ENCODE results near the gene SSBP3.
A peak's percentile ranks its signal among the peaks of the same experiment; 100 is the strongest.
"Not testable (repeated sequence)": the region's sequence is repeated elsewhere in the genome, so short reads cannot be mapped to it uniquely, and the experiment has no call there.

Gene SSBP3

GRCh38 chr1:54347261-54347954 lies 58.8 kb downstream of the SSBP3 start:
- no peak for DNase-seq

GRCh38 chr1:54345548-54345947 lies 60.6 kb downstream of the SSBP3 start:
- DNase-seq = not testable (repeated sequence)

- no peak for DNase-seq
Observed at GRCh38 chr1:54345116-54345515, 61.1 kb downstream of the SSBP3 start.

- no peak for DNase-seq
Observed at GRCh38 chr1:54342742-54343687, 63.2 kb downstream of the SSBP3 start.

- no peak for DNase-seq
Observed at GRCh38 chr1:54342288-54342687, 63.9 kb downstream of the SSBP3 start.

- no peak for DNase-seq
Observed at GRCh38 chr1:54341763-54342162, 64.4 kb downstream of the SSBP3 start.

GRCh38 chr1:54340878-54341277 lies 65.3 kb downstream of the SSBP3 start:
- DNase-seq = no peak

GRCh38 chr1:54340434-54340833 lies 65.8 kb downstream of the SSBP3 start:
- no peak for DNase-seq

GRCh38 chr1:54339126-54339525 lies 67.1 kb downstream of the SSBP3 start:
- DNase-seq = no peak

- no peak for DNase-seq
Observed at GRCh38 chr1:54338464-54338863, 67.7 kb downstream of the SSBP3 start.

- peak; percentile 42 for DNase-seq
Observed at GRCh38 chr1:54337928-54338327, 68.3 kb downstream of the SSBP3 start.

GRCh38 chr1:54337034-54337433 lies 69.2 kb downstream of the SSBP3 start:
- no peak for DNase-seq

- no peak for DNase-seq
Observed at GRCh38 chr1:54336116-54336515, 70.1 kb downstream of the SSBP3 start.

GRCh38 chr1:54335755-54336108 lies 70.5 kb downstream of the SSBP3 start:
- peak; percentile 98 for DNase-seq

GRCh38 chr1:54335011-54335754 lies 71.0 kb downstream of the SSBP3 start:
- DNase-seq = peak; percentile 49

GRCh38 chr1:54332781-54333585 lies 73.2 kb downstream of the SSBP3 start:
- no peak for DNase-seq

- DNase-seq = no peak
Observed at GRCh38 chr1:54331843-54332463, 74.2 kb downstream of the SSBP3 start.

- no peak for DNase-seq
Observed at GRCh38 chr1:54331091-54331772, 75.0 kb downstream of the SSBP3 start.

GRCh38 chr1:54329312-54330003 lies 76.7 kb downstream of the SSBP3 start:
- no peak for DNase-seq

GRCh38 chr1:54328066-54328636 lies 78.0 kb downstream of the SSBP3 start:
- no peak for DNase-seq
